ENCODE data around the gene OR2L8. TPM values are rescaled to one million over a fixed set of nuclear protein-coding genes. Genes with fewer than 3 reads are reported as not detected.

The OR2L8 gene
- total and polyA plus RNA-seq, 2 experiments from 2014 or later: not detected

DNA sequence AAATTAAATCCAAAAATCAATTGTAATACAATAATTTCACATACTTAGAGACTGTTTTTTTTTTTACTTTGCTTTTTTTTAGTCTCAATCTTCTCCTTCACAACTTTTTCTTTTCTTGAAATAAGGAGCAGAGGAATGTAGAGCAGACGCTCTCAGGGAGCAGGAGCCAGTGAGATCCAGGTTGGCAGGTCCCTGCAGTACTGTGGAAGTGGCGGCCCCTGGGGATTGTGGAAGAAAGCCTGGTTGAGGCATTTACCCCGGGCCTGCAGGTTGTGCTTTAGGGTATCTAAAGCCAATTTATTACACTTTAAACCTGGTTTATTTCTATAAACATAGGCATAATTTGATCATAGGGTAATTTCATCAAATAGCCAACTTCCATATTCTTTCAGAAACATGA is 24.7 kb upstream of the OR2L8 start:
- Histone ChIP-seq H3K4me3 (no peak overlapping the region), H3K9me2 (ENCODE audit: insufficient read depth) (no peaks in the 10 kb centered on the region), H3K36me3 (ENCODE audit: insufficient read depth) (no peaks in the 10 kb centered on the region), H3K4me2 (no peak overlapping the region), H3K4me1 (ENCODE audit: insufficient read depth) (no peaks in the 10 kb centered on the region), H2AFZ (no peak overlapping the region), H3F3A (replicated peaks; ENCODE audit: low read depth) (no peaks in the 10 kb centered on the region), H3K27ac (ENCODE audit: low read depth) (no peak overlapping the region), H3K27me3 (ENCODE audit: insufficient read depth) (no peaks in the 10 kb centered on the region), H4K20me1 (replicated peaks; ENCODE audit: insufficient read depth) (no peaks in the 10 kb centered on the region), H3K79me2 (replicated peaks; ENCODE audit: insufficient read depth) (no peaks in the 10 kb centered on the region)
- peaks cover 65% of the 10 kb centered on the region for H3K9me3 Mint-ChIP-seq
- H3K27me3 Mint-ChIP-seq (ENCODE audit: insufficient read depth, low read depth, poor library complexity): no peaks in the 10 kb centered on the region
- H3K36me3 Mint-ChIP-seq (ENCODE audit: low read depth): no peaks in the 10 kb centered on the region
- TF ChIP-seq, protein P1, sequence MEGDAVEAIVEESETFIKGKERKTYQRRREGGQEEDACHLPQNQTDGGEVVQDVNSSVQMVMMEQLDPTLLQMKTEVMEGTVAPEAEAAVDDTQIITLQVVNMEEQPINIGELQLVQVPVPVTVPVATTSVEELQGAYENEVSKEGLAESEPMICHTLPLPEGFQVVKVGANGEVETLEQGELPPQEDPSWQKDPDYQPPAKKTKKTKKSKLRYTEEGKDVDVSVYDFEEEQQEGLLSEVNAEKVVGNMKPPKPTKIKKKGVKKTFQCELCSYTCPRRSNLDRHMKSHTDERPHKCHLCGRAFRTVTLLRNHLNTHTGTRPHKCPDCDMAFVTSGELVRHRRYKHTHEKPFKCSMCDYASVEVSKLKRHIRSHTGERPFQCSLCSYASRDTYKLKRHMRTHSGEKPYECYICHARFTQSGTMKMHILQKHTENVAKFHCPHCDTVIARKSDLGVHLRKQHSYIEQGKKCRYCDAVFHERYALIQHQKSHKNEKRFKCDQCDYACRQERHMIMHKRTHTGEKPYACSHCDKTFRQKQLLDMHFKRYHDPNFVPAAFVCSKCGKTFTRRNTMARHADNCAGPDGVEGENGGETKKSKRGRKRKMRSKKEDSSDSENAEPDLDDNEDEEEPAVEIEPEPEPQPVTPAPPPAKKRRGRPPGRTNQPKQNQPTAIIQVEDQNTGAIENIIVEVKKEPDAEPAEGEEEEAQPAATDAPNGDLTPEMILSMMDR (conservative IDR thresholded peaks at IDR 0.05; ENCODE audit: low read depth in 2 of 2): peak; percentile 32 to 65
- TF ChIP-seq CREB1 (CRISPR knock-in tag; IDR thresholded peaks at IDR 0.05; ENCODE audit: low read depth): no peak
- peak; percentile 57 for DNase-seq (ENCODE audit: low spot score)
- H3K4me1 Mint-ChIP-seq: no peaks in the 10 kb centered on the region
- peak; percentile 62; the same call in 2 of the 3 replicates for ATAC-seq
- no peak overlapping the region for H3K4me3 Mint-ChIP-seq
- no peak overlapping the region for H3K27ac Mint-ChIP-seq

DNA sequence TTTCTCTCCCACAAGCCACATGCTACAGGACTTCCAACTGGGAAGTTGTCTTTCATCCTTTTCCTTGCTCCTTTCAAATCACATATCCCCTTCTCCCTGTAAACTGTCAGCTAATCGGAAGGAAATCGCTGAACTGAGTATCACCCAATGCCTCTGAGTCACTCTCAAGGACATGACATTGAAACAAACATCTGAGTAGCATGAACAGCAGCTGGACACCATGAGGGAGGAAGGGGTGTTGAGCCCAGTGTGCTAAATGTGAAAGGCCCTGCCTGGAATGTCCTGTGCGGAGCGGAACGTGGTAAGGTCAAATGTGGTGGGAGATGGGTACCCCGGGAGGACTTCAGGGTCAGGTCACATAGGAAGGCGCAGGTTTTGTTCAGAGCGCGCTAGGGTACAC is 23.8 kb upstream of the OR2L8 start, which contains the start of gene OR2AJ1:
Gene OR2AJ1, plus strand, starts transcription at position 22 of the 400 bp plus-strand sequence. CDS start 8,880 bp downstream, outside the sequence.
- DNase-seq (ENCODE audit: low spot score) (no peak), ATAC-seq (no peak)
- Mint-ChIP-seq H3K36me3 (ENCODE audit: low read depth) (no peaks in the 10 kb centered on the region), H3K9me3 (peaks cover 63% of the 10 kb centered on the region), H3K4me1 (no peaks in the 10 kb centered on the region), H3K27me3 (ENCODE audit: insufficient read depth, low read depth, poor library complexity) (no peaks in the 10 kb centered on the region), H3K27ac (no peak within 1 kb of the TSS), H3K4me3 (no peak within 1 kb of the TSS)
- Histone ChIP-seq H3K4me1 (ENCODE audit: insufficient read depth) (no peaks in the 10 kb centered on the region), H3K27ac (ENCODE audit: low read depth) (no peak within 1 kb of the TSS), H3K36me3 (ENCODE audit: insufficient read depth) (no peaks in the 10 kb centered on the region), H3K4me3 (no peak within 1 kb of the TSS), H4K20me1 (replicated peaks; ENCODE audit: insufficient read depth) (no peaks in the 10 kb centered on the region), H3K79me2 (replicated peaks; ENCODE audit: insufficient read depth) (no peaks in the 10 kb centered on the region), H3K27me3 (ENCODE audit: insufficient read depth) (no peaks in the 10 kb centered on the region), H2AFZ (0 out of 2 replicates have a peak within 1 kb of the TSS, but pooled peaks have one; percentile 49), H3K4me2 (no peak within 1 kb of the TSS), H3K9me2 (ENCODE audit: insufficient read depth) (no peaks in the 10 kb centered on the region), H3F3A (replicated peaks; ENCODE audit: low read depth) (no peaks in the 10 kb centered on the region)
- TF ChIP-seq, protein P2, sequence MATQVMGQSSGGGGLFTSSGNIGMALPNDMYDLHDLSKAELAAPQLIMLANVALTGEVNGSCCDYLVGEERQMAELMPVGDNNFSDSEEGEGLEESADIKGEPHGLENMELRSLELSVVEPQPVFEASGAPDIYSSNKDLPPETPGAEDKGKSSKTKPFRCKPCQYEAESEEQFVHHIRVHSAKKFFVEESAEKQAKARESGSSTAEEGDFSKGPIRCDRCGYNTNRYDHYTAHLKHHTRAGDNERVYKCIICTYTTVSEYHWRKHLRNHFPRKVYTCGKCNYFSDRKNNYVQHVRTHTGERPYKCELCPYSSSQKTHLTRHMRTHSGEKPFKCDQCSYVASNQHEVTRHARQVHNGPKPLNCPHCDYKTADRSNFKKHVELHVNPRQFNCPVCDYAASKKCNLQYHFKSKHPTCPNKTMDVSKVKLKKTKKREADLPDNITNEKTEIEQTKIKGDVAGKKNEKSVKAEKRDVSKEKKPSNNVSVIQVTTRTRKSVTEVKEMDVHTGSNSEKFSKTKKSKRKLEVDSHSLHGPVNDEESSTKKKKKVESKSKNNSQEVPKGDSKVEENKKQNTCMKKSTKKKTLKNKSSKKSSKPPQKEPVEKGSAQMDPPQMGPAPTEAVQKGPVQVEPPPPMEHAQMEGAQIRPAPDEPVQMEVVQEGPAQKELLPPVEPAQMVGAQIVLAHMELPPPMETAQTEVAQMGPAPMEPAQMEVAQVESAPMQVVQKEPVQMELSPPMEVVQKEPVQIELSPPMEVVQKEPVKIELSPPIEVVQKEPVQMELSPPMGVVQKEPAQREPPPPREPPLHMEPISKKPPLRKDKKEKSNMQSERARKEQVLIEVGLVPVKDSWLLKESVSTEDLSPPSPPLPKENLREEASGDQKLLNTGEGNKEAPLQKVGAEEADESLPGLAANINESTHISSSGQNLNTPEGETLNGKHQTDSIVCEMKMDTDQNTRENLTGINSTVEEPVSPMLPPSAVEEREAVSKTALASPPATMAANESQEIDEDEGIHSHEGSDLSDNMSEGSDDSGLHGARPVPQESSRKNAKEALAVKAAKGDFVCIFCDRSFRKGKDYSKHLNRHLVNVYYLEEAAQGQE (IDR thresholded peaks at IDR 0.05; ENCODE audit: unreplicated experiment): no peak
- TF ChIP-seq CREB1 (CRISPR knock-in tag; IDR thresholded peaks at IDR 0.05; ENCODE audit: low read depth): no peak
- TF ChIP-seq NANOG (IDR thresholded peaks at IDR 0.05; ENCODE audit: borderline replicate concordance): no peak
- TF ChIP-seq JUNB (IDR thresholded peaks at IDR 0.05; ENCODE audit: unreplicated experiment): no peak
- TF ChIP-seq EZH2phosphoT487 (IDR thresholded peaks at IDR 0.05; ENCODE audit: unreplicated experiment): no peak
- no peak for TF ChIP-seq POLR2AphosphoS5 (IDR thresholded peaks at IDR 0.05; ENCODE audit: low read depth)
- TF ChIP-seq ZNF114 (CRISPR knock-in tag; IDR thresholded peaks at IDR 0.05): no peak
- TF ChIP-seq STAT1 (IDR thresholded peaks at IDR 0.05; ENCODE audit: unreplicated experiment): no peak
- TF ChIP-seq, protein P3, sequence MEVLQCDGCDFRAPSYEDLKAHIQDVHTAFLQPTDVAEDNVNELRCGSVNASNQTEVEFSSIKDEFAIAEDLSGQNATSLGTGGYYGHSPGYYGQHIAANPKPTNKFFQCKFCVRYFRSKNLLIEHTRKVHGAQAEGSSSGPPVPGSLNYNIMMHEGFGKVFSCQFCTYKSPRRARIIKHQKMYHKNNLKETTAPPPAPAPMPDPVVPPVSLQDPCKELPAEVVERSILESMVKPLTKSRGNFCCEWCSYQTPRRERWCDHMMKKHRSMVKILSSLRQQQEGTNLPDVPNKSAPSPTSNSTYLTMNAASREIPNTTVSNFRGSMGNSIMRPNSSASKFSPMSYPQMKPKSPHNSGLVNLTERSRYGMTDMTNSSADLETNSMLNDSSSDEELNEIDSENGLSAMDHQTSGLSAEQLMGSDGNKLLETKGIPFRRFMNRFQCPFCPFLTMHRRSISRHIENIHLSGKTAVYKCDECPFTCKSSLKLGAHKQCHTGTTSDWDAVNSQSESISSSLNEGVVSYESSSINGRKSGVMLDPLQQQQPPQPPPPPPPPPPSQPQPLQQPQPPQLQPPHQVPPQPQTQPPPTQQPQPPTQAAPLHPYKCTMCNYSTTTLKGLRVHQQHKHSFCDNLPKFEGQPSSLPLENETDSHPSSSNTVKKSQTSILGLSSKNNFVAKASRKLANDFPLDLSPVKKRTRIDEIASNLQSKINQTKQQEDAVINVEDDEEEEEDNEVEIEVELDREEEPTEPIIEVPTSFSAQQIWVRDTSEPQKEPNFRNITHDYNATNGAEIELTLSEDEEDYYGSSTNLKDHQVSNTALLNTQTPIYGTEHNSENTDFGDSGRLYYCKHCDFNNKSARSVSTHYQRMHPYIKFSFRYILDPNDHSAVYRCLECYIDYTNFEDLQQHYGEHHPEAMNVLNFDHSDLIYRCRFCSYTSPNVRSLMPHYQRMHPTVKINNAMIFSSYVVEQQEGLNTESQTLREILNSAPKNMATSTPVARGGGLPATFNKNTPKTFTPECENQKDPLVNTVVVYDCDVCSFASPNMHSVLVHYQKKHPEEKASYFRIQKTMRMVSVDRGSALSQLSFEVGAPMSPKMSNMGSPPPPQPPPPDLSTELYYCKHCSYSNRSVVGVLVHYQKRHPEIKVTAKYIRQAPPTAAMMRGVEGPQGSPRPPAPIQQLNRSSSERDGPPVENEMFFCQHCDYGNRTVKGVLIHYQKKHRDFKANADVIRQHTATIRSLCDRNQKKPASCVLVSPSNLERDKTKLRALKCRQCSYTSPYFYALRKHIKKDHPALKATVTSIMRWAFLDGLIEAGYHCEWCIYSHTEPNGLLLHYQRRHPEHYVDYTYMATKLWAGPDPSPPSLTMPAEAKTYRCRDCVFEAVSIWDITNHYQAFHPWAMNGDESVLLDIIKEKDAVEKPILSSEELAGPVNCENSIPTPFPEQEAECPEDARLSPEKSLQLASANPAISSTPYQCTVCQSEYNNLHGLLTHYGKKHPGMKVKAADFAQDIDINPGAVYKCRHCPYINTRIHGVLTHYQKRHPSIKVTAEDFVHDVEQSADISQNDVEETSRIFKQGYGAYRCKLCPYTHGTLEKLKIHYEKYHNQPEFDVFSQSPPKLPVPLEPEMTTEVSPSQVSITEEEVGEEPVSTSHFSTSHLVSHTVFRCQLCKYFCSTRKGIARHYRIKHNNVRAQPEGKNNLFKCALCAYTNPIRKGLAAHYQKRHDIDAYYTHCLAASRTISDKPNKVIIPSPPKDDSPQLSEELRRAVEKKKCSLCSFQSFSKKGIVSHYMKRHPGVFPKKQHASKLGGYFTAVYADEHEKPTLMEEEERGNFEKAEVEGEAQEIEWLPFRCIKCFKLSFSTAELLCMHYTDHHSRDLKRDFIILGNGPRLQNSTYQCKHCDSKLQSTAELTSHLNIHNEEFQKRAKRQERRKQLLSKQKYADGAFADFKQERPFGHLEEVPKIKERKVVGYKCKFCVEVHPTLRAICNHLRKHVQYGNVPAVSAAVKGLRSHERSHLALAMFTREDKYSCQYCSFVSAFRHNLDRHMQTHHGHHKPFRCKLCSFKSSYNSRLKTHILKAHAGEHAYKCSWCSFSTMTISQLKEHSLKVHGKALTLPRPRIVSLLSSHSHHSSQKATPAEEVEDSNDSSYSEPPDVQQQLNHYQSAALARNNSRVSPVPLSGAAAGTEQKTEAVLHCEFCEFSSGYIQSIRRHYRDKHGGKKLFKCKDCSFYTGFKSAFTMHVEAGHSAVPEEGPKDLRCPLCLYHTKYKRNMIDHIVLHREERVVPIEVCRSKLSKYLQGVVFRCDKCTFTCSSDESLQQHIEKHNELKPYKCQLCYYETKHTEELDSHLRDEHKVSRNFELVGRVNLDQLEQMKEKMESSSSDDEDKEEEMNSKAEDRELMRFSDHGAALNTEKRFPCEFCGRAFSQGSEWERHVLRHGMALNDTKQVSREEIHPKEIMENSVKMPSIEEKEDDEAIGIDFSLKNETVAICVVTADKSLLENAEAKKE (CRISPR knock-in tag; IDR thresholded peaks at IDR 0.05): no peak
